GM12892 (cell line): ENCODE data around the gene TMEM132E.

ENCODE experiments used
- POLR2A ChIP-seq: IDR thresholded peaks from 2 replicates; pipeline ENCODE4 v1.6.1; 2011; ENCODE audit warnings: low read depth, low read length, control low read depth
- POLR2AphosphoS5 ChIP-seq: IDR thresholded peaks from 2 replicates; pipeline ENCODE4 v1.6.1; 2011; ENCODE audit warnings: low read depth, low read length, control low read depth
- TAF1 ChIP-seq: IDR thresholded peaks from 2 replicates; pipeline ENCODE4 v1.6.1; 2011; ENCODE audit warnings: low read depth, mild to moderate bottlenecking, control low read depth, low read length, borderline replicate concordance

- TF ChIP-seq POLR2A: no peak
- no peak for TF ChIP-seq TAF1
- TF ChIP-seq POLR2AphosphoS5: no peak
These were observed 38.0 kb downstream of the TMEM132E start for GRCh38 chr17:34617398-34617797.
